Left cardiac atrium (tissue), 4 donors: ENCODE measurements around the gene PRR33. TPM values are rescaled to one million over a fixed set of nuclear protein-coding genes. Genes with fewer than 3 reads are reported as not detected.
A peak's percentile ranks its signal among the peaks of the same experiment; 100 is the strongest.

Source experiments
- ATAC-seq, 2 donors: fragments of 200-7000 bp; cut with Tn5 transposase; one replicate each; pipeline ENCODE4 v1.9.1; 2020; ENCODE audit warnings: mild to moderate bottlenecking in 2 of 2, moderate library complexity in 2 of 2
- DNase-seq: peaks from one replicate; pipeline ENCODE4 v3.0.0-alpha.2; 2020
- intact Hi-C, 2 donors: fragments of 100-400 bp; cut with DNase I; formaldehyde crosslinking; loops; one replicate each; pipeline versions ENCODE4 v1.14.1 to v1.15.1; 2022 to 2023
- microRNA-seq, 2 donors: library from miRNA; unstranded; fragments of <30 nt; microRNA quantifications; one replicate each; pipeline ENCODE4 v1.2.0, GENCODE V29; 2020
- total RNA-seq, 2 donors: library from RNA; stranded (reverse); fragmentation: NEBNext Ultra II Directional; extraction: Animal tissue kit (Norgen Biotek cat#: 25700); gene quantifications; one replicate each; pipeline ENCODE4 v1.2.1, GENCODE V29; 2021
- donor health status: DM: no; HTN: yes; CAD: no.
- donor health status: DM: no; HTN: yes; CAD: no; lungs with severe emphysema.
- donor health status: DM: yes; HTN: yes; CAD: no.
- donor health status: Dilated cardiomyopathy.

The PRR33 gene
- total RNA-seq, 2 donors from 2014 or later = 0.10 to 0.50 TPM

- ATAC-seq (no peak), DNase-seq (no peak)
- intact Hi-C loops = no loop called here
Observed at GRCh38 chr11:1845095-1845429, 46.6 kb downstream of the PRR33 start.

GRCh38 chr11:1844221-1845094 is 47.2 kb downstream of the PRR33 start:
- ATAC-seq (peak in 1 of 2 donors; percentile 37), DNase-seq (peak; percentile 70)
- intact Hi-C loops = loop anchor here in 1 of 2 donors (5.0 kb wide), 1 partner anchor 38 kb away; no protein-coding TSS in a partner anchor

DNA sequence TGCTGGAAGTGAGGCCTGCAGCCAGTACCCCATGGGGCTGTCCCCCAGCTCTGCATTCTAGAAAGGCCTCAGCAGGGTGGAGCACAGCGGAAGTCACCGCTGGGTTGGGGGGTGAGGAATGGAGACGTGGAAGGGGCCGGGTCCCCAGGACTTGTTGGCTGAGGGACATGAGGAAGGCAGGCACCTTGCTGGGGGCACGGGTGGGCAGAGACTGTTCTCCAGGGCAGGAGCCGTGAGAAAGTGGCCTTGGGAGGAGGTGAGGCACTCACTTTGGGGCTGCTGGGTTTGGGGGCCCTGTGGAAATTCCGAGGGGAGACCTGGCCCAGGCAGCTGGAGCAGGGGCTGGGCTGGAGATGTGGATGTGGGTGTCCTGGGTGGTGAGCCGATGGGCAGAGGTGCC is 47.9 kb downstream of the PRR33 start:
- intact Hi-C loops = loop anchor here in 1 of 2 donors (5.0 kb wide), 1 partner anchor 39 kb away; no protein-coding TSS in a partner anchor
- DNase-seq (no peak), ATAC-seq (no peak)

GRCh38 chr11:1843098-1843473 is 48.6 kb downstream of the PRR33 start:
- intact Hi-C loops = loop anchor here in 1 of 2 donors (5.0 kb wide), 1 partner anchor 39 kb away; no protein-coding TSS in a partner anchor
- DNase-seq (no peak), ATAC-seq (no peak)

DNA sequence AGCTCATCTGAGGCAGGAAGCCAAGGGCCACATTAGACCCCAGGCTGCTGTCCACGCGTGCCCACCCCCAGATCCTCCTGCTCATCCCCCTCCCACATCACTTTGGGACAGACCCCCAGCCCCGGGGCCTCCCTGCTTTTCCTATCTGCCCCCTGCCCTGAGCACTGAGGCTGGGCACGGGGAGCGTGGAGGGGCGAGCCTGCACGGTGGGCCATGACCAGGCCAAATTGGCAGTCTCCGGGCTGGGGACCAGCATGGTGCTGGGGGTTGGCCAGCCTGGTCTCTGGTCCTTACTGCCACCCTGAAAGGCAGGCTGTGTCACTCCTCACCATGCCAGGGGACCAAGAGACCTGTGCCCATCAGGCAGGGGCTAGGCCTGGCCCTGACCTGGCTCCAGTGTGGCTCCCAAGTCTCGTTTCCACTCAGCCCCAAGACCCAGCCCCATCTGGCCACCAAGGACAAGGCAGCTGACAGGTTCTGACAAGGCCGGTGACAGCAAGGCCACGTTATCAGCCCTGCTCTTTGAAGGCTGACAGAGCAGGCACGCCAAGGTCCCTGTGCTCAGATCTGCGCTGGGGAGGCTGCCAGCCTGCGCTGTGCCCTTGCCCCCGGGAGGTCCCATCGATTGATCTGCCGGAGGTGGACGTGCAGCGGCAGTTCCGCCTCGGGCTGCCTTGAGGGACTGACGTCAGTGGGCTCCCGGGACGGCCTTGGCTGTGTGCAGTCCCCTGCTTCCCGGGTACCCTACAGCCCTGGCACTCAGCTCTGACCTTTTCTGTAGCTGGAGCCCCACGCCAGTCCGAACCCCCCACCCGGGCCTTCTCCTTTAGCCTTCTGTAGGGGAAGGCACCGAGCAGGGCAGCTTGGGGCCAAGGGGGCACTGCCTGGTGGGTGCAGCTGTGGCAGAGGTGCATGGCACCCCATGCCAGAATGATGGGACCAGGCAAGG is 49.3 kb downstream of the PRR33 start:
- DNase-seq = peak; percentile 62
- intact Hi-C loops = loop anchor here in 1 of 2 donors (5.0 kb wide), 1 partner anchor 40 kb away; no protein-coding TSS in a partner anchor
- ATAC-seq = peak; percentile 16 to 28

DNA sequence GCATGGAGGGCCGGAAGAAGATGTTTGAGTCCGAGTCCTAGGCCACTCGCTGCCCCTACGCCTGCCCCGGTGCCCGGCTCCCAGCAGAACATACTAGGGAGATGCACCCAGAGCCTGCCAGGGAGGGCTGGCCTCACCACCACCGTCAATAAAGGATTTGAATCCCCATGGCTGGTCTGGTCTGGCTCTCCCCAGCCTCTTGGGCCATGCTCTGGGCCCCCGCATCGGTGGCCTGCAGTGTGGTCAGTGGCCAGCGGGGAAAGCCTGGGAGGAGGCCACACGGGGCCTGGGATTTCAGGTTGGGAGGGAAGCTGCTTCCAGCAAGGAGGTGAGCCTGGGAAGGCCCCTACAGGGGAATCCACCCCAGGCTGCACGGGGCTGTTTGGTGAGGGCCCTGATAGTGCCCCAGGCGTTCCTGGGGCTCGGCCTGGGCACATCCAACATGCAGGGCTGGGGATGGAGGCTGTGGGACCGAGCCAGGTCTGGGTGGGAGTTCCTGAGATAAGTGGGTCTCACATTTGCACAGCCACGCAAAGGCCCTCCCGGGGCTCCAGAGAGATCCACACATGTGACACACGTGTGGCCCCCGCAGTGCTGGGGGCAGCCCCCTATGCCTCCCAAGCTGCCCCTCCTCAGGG is 50.1 kb downstream of the PRR33 start:
- ATAC-seq (no peak), DNase-seq (no peak)
- intact Hi-C loops = loop anchor here in 1 of 2 donors (5.0 kb wide), 1 partner anchor 41 kb away; no protein-coding TSS in a partner anchor

DNA sequence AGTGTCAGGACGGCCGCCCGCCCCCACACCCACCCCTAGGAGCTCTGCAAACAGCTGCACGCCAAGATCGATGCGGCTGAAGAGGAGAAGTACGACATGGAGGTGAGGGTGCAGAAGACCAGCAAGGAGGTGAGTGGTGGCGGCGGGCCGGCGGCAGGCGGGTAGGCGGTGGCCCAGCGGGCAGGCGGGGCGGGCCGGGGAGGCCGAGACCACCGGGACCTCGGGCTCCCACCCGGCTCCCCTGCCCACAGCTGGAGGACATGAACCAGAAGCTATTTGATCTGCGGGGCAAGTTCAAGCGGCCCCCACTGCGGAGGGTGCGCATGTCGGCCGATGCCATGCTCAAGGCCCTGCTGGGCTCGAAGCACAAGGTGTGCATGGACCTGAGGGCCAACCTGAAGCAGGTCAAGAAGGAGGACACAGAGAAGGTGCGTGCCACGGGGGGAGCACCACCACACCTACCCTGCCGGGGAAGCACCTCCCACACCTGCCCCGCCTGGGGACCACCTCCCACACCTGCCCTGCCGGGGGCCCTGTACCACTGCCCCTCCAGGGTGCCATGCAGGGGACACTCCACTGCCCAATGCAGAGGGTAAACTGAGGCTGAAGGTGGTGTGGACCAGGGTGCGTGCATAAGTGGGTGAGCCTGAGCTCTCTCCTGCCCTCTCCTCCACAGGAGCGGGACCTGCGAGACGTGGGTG is 50.8 kb downstream of the PRR33 start:
- no peak for DNase-seq
- ATAC-seq = no peak
- intact Hi-C loops = loop anchor here in 1 of 2 donors (5.0 kb wide), 1 partner anchor 41 kb away; no protein-coding TSS in a partner anchor

DNA sequence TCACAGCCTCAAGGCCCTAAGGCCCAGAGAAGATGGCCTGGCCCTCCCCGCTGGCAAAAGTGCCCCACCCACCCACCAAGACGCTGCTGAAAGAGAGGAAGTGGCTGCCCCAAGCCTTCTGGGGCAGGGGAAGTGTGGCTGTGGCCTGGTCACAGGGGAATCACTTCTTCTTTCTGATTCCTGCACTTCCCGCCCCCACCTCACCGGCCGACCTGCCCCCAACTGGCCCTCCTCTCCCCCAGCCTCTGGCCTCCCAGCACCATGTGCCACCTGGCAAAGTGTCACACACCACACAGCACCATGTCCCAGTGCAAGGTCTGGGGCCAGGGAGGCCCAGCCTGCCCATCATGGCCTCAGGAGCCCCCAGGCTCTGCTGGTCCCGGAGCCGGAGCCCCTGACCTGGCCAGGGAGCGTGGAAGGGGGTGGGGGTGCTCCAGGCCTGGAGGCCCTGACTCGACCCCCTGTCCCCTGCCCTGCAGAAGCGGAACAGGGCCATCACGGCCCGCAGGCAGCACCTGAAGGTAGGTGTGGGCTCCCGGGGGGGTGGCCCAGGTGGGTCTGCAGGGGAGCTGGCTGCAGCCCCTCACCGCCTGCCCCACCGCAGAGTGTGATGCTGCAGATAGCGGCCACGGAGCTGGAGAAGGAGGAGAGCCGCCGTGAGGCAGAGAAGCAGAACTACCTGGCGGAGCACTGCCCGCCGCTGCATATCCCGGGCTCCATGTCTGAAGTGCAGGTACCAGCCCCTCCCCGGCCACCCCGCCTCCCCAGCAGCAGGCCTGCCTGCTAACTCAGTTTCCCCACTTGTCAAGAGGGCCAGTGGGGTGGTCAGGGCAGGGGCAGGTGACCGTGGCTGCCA is 51.5 kb downstream of the PRR33 start:
- peak; percentile 16 to 30 for ATAC-seq

GRCh38 chr11:1839204-1839923 is 52.3 kb downstream of the PRR33 start:
- intact Hi-C loops = loop anchor here in 1 of 2 donors (5.0 kb wide), 1 partner anchor 313 kb away; no protein-coding TSS in a partner anchor
- no peak for ATAC-seq
- DNase-seq = no peak

More for the DNA sequence above, 51.5 kb downstream of the PRR33 start:
- DNase-seq = peak; percentile 64
- intact Hi-C loops = loop anchor here (5.0 kb wide), 2 partner anchors 42 to 312 kb away; no protein-coding TSS in a partner anchor

DNA sequence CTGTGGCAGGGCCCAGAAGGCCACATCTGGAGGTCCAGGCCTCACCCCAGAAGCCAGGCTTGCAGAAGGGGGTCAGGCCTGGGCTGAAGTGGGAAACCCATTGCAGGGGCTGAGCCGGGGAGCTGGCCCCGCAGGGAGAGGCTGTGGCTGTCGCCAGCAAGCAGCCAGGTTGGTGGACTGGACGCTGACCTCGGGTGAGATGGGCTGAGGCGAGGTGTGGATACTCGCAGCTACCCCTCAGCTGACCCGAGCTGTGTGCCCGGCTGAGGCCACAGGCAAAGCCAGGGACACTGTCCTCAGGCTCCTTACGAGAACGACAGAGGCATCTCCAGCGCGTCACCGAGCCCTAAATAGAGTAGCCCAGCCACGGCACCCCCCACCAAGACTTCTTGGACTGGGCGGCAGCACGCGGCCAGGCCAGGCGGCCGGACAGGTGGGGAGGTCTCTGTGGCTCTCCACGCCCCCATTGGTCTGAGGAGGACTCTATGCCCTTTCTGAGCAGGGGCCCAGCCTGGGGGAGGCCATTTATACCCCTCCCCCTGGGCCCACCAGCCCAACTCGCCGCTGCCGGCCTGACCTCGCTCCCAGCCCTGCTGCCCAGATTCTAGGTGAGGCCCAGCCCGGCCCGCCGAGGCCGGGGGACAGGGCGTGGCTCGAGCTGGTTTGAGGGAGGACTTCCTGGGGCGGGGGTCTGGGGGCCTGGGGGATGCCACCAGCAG is 53.1 kb downstream of the PRR33 start, which contains the start of gene TNNI2:
Gene TNNI2 (plus strand): TSS at position 556 of the 719 bp plus-strand sequence. CDS start 716 bp downstream, outside the sequence.
- intact Hi-C loops = loop anchor here in 1 of 2 donors (5.0 kb wide), 1 partner anchor 314 kb away; no protein-coding TSS in a partner anchor
- no peak for DNase-seq

More for the DNA sequence above, 53.1 kb downstream of the PRR33 start, which contains the start of gene TNNI2:
- no peak for ATAC-seq

Small RNA genes within 50 kb of the gene (microRNA-seq; reads per million reads assigned to microRNA genes)
- 0 reads per million in 2 donors for gene MIR4298
- 0 reads per million in 2 donors for gene MIR7847

Other genes starting within 250 kb of the PRR33 start
- gene KRTAP5-6, start 194.7 kb downstream of the PRR33 start, total RNA-seq = not detected
- gene IFITM10, start 141.3 kb downstream of the PRR33 start, total RNA-seq = under 1 TPM; 0.27 to 0.76 TPM
- 100 to 1,000 TPM; 635 to 667 TPM for gene CTSD, start 128.0 kb downstream of the PRR33 start, total RNA-seq
- not detected for gene SYT8, start 56.9 kb downstream of the PRR33 start, total RNA-seq
- gene TNNI2, start 52.9 kb downstream of the PRR33 start, total RNA-seq = under 1 TPM; 0.35 to 0.52 TPM
- gene LSP1, start 38.8 kb downstream of the PRR33 start, total RNA-seq = 10 to 100 TPM; 24.9 to 31.2 TPM
- 10 to 100 TPM; 11.7 to 28.5 TPM for gene TNNT3, start 27.8 kb upstream of the PRR33 start, total RNA-seq
- gene MRPL23, start 55.4 kb upstream of the PRR33 start, total RNA-seq = 10 to 100 TPM; 42.8 to 77.1 TPM
- 100 to 1,000 TPM; 390 to 610 TPM for gene H19, start 105.9 kb upstream of the PRR33 start, total RNA-seq
- 100 to 1,000 TPM in 1 of 2 donors, 10 to 100 TPM in 1; 94.3 to 114 TPM for gene IGF2, start 247.5 kb upstream of the PRR33 start, total RNA-seq